SU-DHL-6 (cell line): ENCODE results near the gene SLC35A3.
"Not testable (repeated sequence)": the region's sequence is repeated elsewhere in the genome, so short reads cannot be mapped to it uniquely, and the experiment has no call there.

ENCODE experiments used
- H2AFZ ChIP-seq: fragments of 200-600 bp; sonication (generic); 2 replicates; pipeline ENCODE4 v1.6.1; 2014; ENCODE audit warnings: low read depth, mild to moderate bottlenecking, moderate library complexity, mixed read lengths, antibody characterized with exemption, low read length; ENCODE audit not compliant: severe bottlenecking
- H3F3A ChIP-seq: fragments of 200-600 bp; shearing (Covaris generic); 2 replicates; pipeline ENCODE4 v1.6.0; 2016; ENCODE audit warnings: antibody characterized with exemption, mild to moderate bottlenecking; ENCODE audit not compliant: insufficient read depth
- H3K27ac ChIP-seq: fragments of 200-600 bp; sonication (generic); 2 replicates; pipeline ENCODE4 v1.5.1; 2016; ENCODE audit warnings: low read depth, mild to moderate bottlenecking, low read length, moderate library complexity, mixed read lengths
- H3K27me3 ChIP-seq: fragments of 200-600 bp; sonication (generic), shearing (Covaris generic); 2 replicates; pipeline ENCODE4 v1.6.0; 2014; ENCODE audit warnings: mild to moderate bottlenecking, low read length
- H3K36me3 ChIP-seq: fragments of 200-600 bp; sonication (generic); 2 replicates; pipeline ENCODE4 v1.6.1; 2014; ENCODE audit warnings: mild to moderate bottlenecking, low read length, mixed read lengths
- H3K4me2 ChIP-seq: fragments of 300-600, 200-600 bp; shearing (Covaris generic), sonication (generic); 2 replicates; pipeline ENCODE4 v1.6.0; 2014; ENCODE audit warnings: low read length, low read depth, mild to moderate bottlenecking; ENCODE audit not compliant: poor library complexity, severe bottlenecking
- H3K4me3 ChIP-seq: fragments of 200-600 bp; sonication (generic); 2 replicates; pipeline ENCODE4 v1.5.1; 2014; ENCODE audit warnings: antibody characterized with exemption, low read length, mild to moderate bottlenecking, mixed read lengths; ENCODE audit not compliant: insufficient read depth, poor library complexity, severe bottlenecking
- H3K79me2 ChIP-seq: fragments of 200-600 bp; sonication (generic); 2 replicates; pipeline ENCODE4 v1.6.1; 2014; ENCODE audit warnings: mild to moderate bottlenecking, low read length, moderate library complexity; ENCODE audit not compliant: insufficient read depth
- H3K9ac ChIP-seq: fragments of 200-600 bp; sonication (generic); 2 replicates; pipeline ENCODE4 v1.7.0; 2014; ENCODE audit warnings: mild to moderate bottlenecking, low read length
- H3K9me2 ChIP-seq: fragments of 200-600 bp; sonication (generic); replicated peaks from 2 replicates; pipeline ENCODE4 v1.6.1; 2014; ENCODE audit warnings: low read length; ENCODE audit not compliant: insufficient read depth
- H3K9me3 ChIP-seq: fragments of 200-600 bp; sonication (generic); 2 replicates; pipeline ENCODE4 v1.6.1; 2014; ENCODE audit warnings: low read length, mixed read lengths; ENCODE audit not compliant: insufficient read depth
- H4K20me1 ChIP-seq: fragments of 200-600 bp; sonication (generic); 2 replicates; pipeline ENCODE4 v1.6.1; 2014; ENCODE audit warnings: low read depth, mild to moderate bottlenecking, antibody characterized with exemption, low read length, moderate library complexity, mixed read lengths
- CTCF ChIP-seq: fragments of 200-600 bp; sonication (generic); IDR thresholded peaks from one replicate; pipeline ENCODE4 v1.5.1; 2017; ENCODE audit warnings: antibody characterized with exemption, mild to moderate bottlenecking, low read length, moderate library complexity; ENCODE audit not compliant: insufficient read depth, poor library complexity, severe bottlenecking
- EZH2phosphoT487 ChIP-seq: fragments of 200-600 bp; sonication (generic), shearing (Covaris generic); conservative IDR thresholded peaks from 2 replicates; pipeline ENCODE4 v1.6.1; 2018; ENCODE audit warnings: mild to moderate bottlenecking, antibody characterized with exemption, low read length, moderate library complexity, mixed read lengths

SLC35A3 gene

DNA sequence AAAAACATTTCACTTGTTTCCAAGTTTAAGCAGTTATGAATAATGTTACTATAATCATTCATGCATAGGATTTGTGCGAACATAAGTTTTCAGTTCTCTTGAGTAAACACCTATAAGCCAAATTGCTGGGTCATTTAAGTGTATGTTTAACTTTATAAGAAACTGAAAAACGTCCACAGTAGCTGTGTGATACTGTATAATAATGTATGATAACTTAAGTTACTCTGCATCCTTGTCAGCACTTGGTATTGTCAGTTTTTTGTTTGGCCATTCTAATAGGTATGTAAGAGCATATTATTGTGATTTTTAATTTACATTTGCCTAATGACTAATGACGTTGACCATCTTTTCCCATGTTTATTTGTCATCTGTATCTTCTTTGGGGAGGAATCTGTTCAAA is 14.4 kb upstream of the SLC35A3 start:
- Histone ChIP-seq H3F3A (no peaks in the 10 kb centered on the region), H3K9me2 (no peaks in the 10 kb centered on the region), H3K4me2 (no peak overlapping the region), H3K9me3 (no peaks in the 10 kb centered on the region), H3K36me3 (no peaks in the 10 kb centered on the region), H4K20me1 (no peaks in the 10 kb centered on the region), H3K4me3 (no peak overlapping the region), H3K27me3 (no peaks in the 10 kb centered on the region), H3K27ac (no peak overlapping the region), H3K9ac (no peak overlapping the region), H2AFZ (no peak overlapping the region), H3K79me2 (no peaks in the 10 kb centered on the region)
- TF ChIP-seq CTCF: no peak
- no peak for TF ChIP-seq EZH2phosphoT487

DNA sequence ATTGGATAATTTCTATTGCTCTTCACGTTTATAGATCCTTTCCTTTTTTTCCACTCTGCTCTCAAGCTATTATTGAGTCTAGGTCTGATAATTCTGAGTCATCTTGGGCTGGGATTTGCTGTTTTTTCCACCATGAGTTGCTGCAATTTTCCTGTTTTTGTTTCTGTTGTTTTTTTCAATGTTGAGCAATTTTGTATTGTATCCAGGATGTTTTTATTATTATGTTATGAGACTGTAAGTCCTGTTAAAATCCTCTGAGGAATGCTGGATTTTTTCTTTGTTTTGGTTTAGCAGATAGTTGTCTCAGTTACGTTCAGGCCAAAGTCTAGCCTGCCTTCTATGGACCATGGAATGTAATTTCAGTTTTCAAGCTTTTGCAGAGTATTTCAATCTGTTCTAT is 13.0 kb upstream of the SLC35A3 start:
- Histone ChIP-seq H3F3A (no peaks in the 10 kb centered on the region), H3K27ac (no peak overlapping the region), H3K79me2 (no peaks in the 10 kb centered on the region), H3K9ac (no peak overlapping the region), H3K4me2 (no peak overlapping the region), H3K36me3 (no peaks in the 10 kb centered on the region), H3K4me3 (no peak overlapping the region), H3K9me3 (no peaks in the 10 kb centered on the region), H2AFZ (no peak overlapping the region), H3K27me3 (no peaks in the 10 kb centered on the region), H4K20me1 (no peaks in the 10 kb centered on the region), H3K9me2 (no peaks in the 10 kb centered on the region)
- TF ChIP-seq CTCF (no peak), EZH2phosphoT487 (no peak)

- Histone ChIP-seq H3K27ac (no peak overlapping the region), H3K79me2 (no peaks in the 10 kb centered on the region), H3K9me2 (no peaks in the 10 kb centered on the region)
These were observed 12.0 kb upstream of the SLC35A3 start for GRCh38 chr1:99957818-99958217.

GRCh38 chr1:99959189-99959705 is 10.5 kb upstream of the SLC35A3 start:
- H3K27ac ChIP-seq, H3K36me3 ChIP-seq, H3K9me3 ChIP-seq, H2AFZ ChIP-seq, H3K9me2 ChIP-seq, H3F3A ChIP-seq, H4K20me1 ChIP-seq, H3K4me3 ChIP-seq, H3K9ac ChIP-seq, H3K4me2 ChIP-seq, H3K27me3 ChIP-seq, H3K79me2 ChIP-seq: not testable (repeated sequence)

More at GRCh38 chr1:99957818-99958217, 12.0 kb upstream of the SLC35A3 start:
- H3K9ac ChIP-seq: no peak overlapping the region
- no peak overlapping the region for H3K4me2 ChIP-seq
- H3K36me3 ChIP-seq: no peaks in the 10 kb centered on the region
- H3K4me3 ChIP-seq: no peak overlapping the region
- H2AFZ ChIP-seq: no peak overlapping the region
- H3F3A ChIP-seq: no peaks in the 10 kb centered on the region
- TF ChIP-seq EZH2phosphoT487: no peak
- TF ChIP-seq CTCF: no peak
- H3K9me3 ChIP-seq: no peaks in the 10 kb centered on the region
- no peaks in the 10 kb centered on the region for H4K20me1 ChIP-seq
- H3K27me3 ChIP-seq: no peaks in the 10 kb centered on the region

- H3K9ac ChIP-seq, H3K9me2 ChIP-seq, H2AFZ ChIP-seq, H3K36me3 ChIP-seq, H3K27me3 ChIP-seq, H3K79me2 ChIP-seq, H4K20me1 ChIP-seq, H3K4me3 ChIP-seq, H3F3A ChIP-seq, H3K9me3 ChIP-seq, H3K4me2 ChIP-seq, H3K27ac ChIP-seq: not testable (repeated sequence)
These were observed 9.5 kb upstream of the SLC35A3 start for GRCh38 chr1:99960260-99960659.
